ENCODE results near the gene KRTAP5-11. TPM values are rescaled to one million over a fixed set of nuclear protein-coding genes. Genes with fewer than 3 reads are reported as not detected.
"Not testable (repeated sequence)": the region's sequence is repeated elsewhere in the genome, so short reads cannot be mapped to it uniquely, and the experiment has no call there.

The KRTAP5-11 gene
- total RNA-seq, 1 experiment from 2014 or later, result not detected

GRCh38 chr11:71581826-71582225 lies 849 bp downstream of the KRTAP5-11 start:
- DNase-seq (ENCODE audit: low read depth), result no peak

- DNase-seq (ENCODE audit: low read depth), result peak; percentile 52
Measured at GRCh38 chr11:71580057-71581003, 2.3 kb downstream of the KRTAP5-11 start.

GRCh38 chr11:71579513-71579912 lies 3.2 kb downstream of the KRTAP5-11 start:
- not testable (repeated sequence) for DNase-seq (ENCODE audit: low read depth)

- no peak for DNase-seq (ENCODE audit: low read depth)
Measured at GRCh38 chr11:71577469-71578004, 5.1 kb downstream of the KRTAP5-11 start.

GRCh38 chr11:71576688-71577465 lies 5.8 kb downstream of the KRTAP5-11 start:
- DNase-seq (ENCODE audit: low read depth), result not testable (repeated sequence)

GRCh38 chr11:71575723-71576424 lies 6.8 kb downstream of the KRTAP5-11 start:
- DNase-seq (ENCODE audit: low read depth), result no peak

- DNase-seq (ENCODE audit: low read depth), result no peak
Measured at GRCh38 chr11:71574418-71574817, 8.3 kb downstream of the KRTAP5-11 start.

- DNase-seq (ENCODE audit: low read depth), result no peak
Measured at GRCh38 chr11:71572811-71573210, 9.9 kb downstream of the KRTAP5-11 start.

- DNase-seq (ENCODE audit: low read depth), result not testable (repeated sequence)
Measured at GRCh38 chr11:71571101-71571850, 11.4 kb downstream of the KRTAP5-11 start.

GRCh38 chr11:71568704-71569349 lies 13.8 kb downstream of the KRTAP5-11 start:
- no peak for DNase-seq (ENCODE audit: low read depth)

- not testable (repeated sequence) for DNase-seq (ENCODE audit: low read depth)
Measured at GRCh38 chr11:71567633-71568032, 15.0 kb downstream of the KRTAP5-11 start.

GRCh38 chr11:71566626-71567599 lies 15.8 kb downstream of the KRTAP5-11 start:
- not testable (repeated sequence) for DNase-seq (ENCODE audit: low read depth)

GRCh38 chr11:71566081-71566620 lies 16.5 kb downstream of the KRTAP5-11 start:
- DNase-seq (ENCODE audit: low read depth), result no peak

- DNase-seq (ENCODE audit: low read depth), result no peak
Measured at GRCh38 chr11:71565263-71565662, 17.4 kb downstream of the KRTAP5-11 start, which contains the start of gene KRTAP5-10. TSS of gene KRTAP5-10 (plus strand) at chr11:71565563. CDS start at chr11:71565588, 25 bp downstream.

GRCh38 chr11:71564430-71564829 lies 18.2 kb downstream of the KRTAP5-11 start:
- DNase-seq (ENCODE audit: low read depth), result no peak

GRCh38 chr11:71563406-71563805 lies 19.3 kb downstream of the KRTAP5-11 start:
- peak; percentile 55 for DNase-seq (ENCODE audit: low read depth)

GRCh38 chr11:71562120-71562519 lies 20.6 kb downstream of the KRTAP5-11 start:
- DNase-seq (ENCODE audit: low read depth), result no peak

GRCh38 chr11:71558996-71559395 lies 23.7 kb downstream of the KRTAP5-11 start:
- no peak for DNase-seq (ENCODE audit: low read depth)
